NCI-H146 treated with DMSO at 0.1 percent for 48 hours (cell line): ENCODE data around the gene PTPA.
A peak's percentile ranks its signal among the peaks of the same experiment; 100 is the strongest.

Experiments used
- DNase-seq: peaks from one replicate; lab custom pipeline; 2025; ENCODE audit not compliant: unreplicated experiment; lab: John Stamatoyannopoulos, UW

The PTPA gene

GRCh38 chr9:129081388-129081904 lies 29.8 kb upstream of the PTPA start:
- DNase-seq = no peak

GRCh38 chr9:129084087-129084486 lies 27.1 kb upstream of the PTPA start:
- no peak for DNase-seq

DNA sequence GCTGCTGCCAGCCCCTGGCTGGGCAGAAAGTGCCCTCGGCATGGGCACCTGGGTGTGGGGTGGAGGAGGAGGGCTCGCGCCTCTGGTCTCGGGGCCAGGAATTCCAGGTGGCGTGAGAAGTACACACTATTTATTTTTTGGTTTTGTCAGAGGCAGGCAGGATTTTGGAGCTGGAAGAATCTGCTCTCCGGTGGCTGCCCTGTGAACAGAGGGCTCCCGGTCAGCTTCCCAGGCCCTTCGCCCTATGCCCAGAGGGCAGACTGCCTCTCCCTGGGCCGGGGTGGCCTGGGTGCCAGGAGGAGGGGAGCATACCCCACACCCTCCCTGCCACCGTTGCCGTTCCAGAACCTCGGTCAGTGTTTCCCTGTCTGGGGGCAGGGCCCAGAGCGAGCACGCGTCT lies 22.0 kb upstream of the PTPA start:
- no peak for DNase-seq

DNA sequence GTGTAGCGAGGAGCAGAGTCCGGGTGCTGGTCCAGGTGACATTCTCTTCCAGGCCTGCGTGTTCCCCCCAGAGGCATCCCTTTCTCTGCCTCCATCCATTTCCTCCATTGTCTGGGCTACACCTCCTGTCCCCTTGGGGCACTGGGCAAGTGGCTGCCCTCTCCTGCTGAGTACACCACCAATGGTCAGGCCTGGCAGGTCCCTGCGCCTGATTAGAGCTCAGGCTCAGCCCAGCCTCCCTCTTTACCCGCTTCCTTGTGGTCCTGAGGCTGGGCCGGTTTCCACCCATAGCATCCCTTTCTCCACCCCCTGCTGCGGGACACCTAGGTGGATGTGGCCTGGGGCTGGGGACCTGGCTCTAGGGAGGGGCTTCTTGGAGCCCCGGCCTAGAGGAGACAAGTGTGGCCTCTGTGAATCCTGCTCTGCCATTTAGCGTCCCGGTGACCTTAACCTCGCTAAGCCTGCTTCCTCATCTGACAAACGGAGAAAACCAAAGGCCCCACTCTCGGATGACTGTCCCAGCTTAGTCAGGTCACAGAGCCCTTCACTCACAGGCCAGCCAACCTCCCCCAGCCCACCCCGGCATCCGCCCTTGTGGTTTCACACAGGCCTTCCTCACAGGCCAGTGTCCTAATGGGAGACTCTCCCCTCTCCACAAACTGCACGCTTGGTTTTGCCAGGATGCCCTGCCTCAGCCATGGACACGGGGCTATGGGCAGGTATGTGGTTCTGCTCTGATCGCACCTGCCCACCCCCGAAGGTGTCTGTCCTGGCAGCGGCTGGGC lies 17.4 kb upstream of the PTPA start:
- DNase-seq = no peak

GRCh38 chr9:129094387-129095169 lies 16.6 kb upstream of the PTPA start:
- no peak for DNase-seq

DNA sequence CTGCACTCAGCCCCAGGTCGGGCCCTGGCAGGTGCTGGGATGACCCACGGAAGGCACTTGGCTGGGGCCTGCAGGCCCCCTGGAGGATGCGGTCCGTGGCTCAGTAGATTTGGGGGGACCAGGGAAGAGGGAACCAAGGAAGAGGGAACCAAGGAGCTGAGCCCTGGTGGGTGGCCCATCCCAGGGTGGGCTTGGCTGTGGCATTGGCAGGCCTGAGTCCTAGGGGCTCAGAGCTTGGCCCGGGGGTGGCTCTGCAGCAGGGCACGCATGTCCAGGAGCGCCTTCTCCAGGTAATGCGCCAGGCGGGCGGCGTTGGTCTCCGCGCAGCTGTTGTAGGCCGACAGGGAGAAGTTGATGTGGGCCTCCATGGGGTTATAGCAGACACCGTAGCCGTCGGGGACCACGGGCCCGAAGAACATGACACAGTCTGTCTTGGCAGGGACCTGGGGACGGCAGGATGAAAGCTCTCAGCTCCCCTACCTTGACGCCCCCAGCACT lies 16.0 kb upstream of the PTPA start:
- DNase-seq = no peak

DNA sequence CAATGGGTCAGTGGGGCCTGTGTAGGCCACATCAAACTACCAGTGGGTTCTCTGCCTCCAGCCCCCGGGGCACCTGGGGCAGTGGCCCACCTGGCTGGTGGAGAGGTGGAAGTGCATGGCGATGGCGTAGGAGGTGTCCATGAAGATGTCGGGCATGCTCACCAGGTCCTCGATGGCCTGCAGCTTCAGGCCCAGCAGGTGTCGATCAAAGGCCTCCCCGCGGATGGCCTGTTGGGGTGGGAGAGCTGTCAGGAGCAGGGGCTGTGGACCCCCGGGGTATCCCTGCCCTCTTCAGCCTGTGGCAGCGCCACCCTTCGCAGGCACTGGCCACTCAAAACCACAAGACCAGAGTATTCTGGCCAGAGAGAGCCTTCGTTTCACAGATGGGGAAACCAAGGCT lies 15.3 kb upstream of the PTPA start:
- no peak for DNase-seq

DNA sequence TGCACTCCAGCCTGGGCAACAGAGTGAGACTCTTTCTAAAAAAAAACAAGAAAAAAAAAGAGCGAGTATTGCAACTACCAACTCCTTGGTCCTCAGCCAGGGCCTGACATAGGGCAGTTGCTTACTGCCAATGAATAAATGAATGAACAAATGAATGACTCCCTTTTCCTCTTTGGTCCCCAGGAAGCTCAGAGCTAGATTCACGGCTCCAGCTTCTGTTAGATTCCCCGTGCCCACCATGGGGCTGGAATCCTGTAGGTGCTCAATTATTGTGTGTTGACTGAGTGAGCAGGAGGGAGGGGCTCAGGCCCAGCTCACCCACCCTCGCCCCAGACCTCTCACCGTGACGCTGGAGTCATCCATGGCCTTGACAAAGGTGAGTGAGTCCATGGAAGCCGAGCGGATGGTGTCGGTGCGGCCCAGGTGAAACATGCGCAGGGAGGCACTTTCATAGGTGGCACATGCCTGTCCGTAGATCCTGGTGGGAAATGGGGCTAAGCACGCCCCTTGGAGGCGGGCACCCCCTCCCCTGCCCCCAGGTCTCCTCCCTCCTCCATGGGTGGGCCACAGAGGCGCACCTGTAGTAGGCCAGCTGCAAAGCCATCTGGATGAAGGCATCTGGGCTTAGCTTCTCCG lies 13.4 kb upstream of the PTPA start:
- no peak for DNase-seq

DNA sequence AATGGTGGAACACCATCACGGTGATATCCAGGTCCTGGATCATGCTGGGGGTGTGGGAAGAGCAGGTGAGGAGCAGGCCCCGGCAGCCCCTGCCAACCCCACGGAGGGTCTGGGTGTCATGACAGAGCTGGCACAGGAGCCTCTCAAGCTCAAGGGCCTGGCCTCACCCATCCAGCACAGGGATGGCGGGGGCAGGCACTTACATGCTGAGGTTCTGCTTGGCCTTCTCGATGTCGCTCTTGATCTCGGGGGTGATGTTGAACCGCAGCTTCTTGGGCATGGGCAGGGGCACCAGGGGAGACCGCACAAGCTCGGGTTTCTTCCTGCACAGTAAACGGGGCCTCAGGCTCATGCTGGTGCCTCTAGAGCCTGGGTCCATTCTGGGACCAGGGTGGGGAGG lies 12.9 kb upstream of the PTPA start:
- no peak for DNase-seq

- no peak for DNase-seq
Measured at GRCh38 chr9:129100383-129101169, 10.6 kb upstream of the PTPA start.

DNA sequence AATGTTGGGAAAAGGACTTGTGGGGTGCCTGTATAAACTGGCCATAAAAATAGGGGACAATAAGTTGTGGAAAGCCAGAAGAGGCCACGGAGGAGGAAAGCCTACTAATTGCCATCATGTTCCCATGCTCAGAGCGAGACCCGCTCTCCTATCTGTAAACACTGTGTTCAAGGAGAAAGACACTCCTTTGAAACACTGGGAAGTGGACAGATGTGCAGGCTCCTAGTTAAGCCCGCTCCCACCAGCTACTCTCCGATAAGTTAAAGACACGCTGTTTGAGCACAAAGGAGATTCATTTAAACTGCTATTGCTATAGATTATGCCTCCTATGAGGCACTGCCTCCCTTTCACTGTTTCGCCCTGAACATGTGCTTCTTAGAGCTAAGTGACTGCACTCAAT lies 9.9 kb upstream of the PTPA start:
- no peak for DNase-seq

DNA sequence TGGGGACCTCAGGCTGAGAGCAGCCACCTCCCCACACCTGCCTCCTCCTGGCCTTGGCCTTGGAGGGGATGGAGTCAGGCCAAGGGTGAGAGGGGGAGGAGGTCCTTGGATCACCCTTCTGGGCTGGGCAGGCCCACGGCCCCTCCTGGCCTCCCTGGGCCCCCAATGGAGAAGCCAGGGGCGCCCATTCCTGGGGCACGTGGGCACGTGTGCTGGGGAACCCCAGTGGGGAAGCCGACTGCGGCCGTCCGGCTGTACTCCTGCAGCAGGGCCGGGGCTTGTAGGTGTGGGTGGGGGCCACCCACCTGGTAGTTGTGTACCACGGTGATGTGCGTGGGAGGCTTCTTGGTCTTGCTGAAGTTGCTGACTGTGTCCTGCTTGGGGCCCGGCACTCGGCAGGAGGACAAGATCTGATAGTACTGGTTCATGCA lies 9.1 kb upstream of the PTPA start:
- DNase-seq = no peak

DNA sequence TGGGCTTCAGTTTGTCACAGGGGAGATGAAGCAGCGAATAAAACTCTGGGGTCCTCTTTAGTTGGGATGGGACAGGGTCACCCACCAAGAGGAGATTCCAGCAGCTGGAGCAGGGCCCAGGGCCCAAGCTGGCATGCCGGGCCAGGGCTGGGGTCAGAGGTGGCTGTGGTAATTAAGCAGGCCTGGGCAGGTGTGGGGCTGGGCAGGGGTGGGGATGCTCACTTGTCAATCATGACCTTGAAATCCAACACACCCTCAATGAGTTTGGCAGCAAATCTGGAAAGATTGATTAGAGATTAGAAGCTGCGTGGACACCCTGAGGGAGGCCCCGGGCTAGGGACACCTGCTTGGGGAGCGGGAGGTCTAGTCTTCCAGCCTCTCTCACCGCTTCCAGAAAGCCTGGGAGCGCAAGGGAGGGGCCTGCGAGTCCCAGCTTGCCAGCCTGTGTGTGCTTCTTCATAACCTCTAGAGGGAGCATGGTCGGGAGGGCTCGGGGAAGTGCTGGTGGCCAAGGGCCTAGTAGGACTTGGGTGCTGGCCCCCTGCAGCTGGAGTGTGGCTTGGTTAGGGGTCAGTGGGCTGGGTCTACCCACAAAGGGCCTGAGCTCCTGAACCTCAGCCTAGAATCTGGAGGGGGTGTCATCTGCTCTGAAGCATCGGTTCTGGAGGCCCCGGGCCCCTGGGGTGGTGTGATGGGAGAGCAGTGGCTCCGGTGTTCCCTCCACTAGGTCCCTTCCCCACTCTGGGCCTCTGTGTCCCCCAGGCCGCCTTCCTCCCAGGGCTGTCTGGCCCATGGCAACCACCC lies 8.2 kb upstream of the PTPA start:
- DNase-seq = peak; percentile 32

GRCh38 chr9:129103595-129103965 lies 7.6 kb upstream of the PTPA start:
- DNase-seq = no peak

DNA sequence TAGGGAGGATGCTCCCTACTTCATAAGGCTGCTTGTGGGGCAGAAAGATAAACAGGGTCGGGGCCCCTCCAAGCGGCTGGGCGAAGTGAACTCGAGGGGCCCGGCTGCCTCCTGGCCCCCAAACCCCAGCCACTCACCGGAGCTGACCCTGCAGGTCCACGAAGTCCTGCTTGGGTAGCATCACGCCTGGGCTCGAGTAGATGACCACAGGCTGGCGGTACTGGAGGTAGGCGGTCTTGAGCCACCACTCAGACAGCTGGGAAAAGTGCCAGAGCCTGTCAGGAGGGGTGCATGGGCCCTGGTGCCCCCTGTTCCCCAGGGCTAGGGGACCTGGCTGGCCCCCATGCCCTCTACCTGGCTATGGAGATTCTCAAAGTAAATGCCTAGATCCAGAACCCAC lies 7.2 kb upstream of the PTPA start:
- no peak for DNase-seq

DNA sequence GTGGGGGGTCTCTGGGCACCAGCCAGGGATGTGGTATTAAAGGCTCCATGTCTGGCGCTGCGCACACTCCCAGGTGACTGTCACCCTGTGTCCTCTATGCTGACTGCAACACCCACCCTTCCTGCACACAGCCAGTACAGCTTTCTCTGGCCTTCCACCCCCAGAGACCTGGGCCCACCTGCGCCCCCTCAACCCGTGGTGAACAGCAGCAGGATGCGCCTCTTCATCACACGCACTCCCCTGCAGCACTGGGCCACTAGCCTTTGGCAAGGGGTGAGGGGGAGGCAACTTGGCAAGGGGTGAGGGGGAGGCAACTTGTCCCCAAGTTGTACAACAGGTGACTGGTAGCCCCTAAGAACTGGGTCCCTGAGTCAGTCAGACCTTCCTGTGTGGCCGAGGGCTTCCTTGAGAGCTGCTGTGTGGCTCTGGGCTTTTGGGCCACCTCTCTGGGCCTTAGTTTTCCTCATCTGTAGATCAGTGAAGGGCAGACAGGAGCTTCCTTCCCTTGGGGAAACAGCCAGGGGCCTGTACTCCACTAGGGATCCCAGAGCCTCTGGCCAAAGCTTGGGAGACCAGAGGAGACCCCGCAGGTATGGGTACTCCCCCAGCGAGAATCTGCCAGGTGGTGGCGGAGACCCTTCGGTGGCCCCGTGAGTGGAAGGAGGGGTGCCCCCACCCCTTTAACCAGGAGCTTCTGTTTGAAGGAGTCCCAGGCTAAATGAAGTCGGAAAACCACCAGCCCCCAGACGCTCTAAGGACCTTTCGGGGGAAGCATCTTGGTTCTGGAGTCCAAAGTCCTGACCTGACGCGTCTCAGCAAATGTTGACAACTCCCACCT lies 5.1 kb upstream of the PTPA start:
- no peak for DNase-seq

DNA sequence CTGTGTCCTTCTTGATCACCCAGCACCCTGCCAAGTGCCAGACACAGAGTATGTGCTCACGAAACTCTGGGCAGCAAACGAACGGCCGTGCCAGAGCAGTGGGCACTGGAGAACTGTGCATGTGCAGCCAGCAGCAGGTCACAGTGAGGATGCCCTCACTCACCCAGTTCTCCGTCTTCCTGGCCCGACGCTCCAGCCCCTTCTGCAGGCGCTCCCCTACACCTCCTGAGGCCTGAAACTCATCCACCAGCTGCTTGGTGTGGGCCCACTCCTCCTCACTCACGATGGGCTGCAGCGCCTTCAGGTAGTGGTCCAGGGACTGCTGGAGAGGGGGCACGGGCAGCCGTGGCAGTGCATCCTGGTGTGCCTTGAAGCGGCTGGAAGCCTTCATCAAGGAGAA lies 3.6 kb upstream of the PTPA start:
- no peak for DNase-seq

DNA sequence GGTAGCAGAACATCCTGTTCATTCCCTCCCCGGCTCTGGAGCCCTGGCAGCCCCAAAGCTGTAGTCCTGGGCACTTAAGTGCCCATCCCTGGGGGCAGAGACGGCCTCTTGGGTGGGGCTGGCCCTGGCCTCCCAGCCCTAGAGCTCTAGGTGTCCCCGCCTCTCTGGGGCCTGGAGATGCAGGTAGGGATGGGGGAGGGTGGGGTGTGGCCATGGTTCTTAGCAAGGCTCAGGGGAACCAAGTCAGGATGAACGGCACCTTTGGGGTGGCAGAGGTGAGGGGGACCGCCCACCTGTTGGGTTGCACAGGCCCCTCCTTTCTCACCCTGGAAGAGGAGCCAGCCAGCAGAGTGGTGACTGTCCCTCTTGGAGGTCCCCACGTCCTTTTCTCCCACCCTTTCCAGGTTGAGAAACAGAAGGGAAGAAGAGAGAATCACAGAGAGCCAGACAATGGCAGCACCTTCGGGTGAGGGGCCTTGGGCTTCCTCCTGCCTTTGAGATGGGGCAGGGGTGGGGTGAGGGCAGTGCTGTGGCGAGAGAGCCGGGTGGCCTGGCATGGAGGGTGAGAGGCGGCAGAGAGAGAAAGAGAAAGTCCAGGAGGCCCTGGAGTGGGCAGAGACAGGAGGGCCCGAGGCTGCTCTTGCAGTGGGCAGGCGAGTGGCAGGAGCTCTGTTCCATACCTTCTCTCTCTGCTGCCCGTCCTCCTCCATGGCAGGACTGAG lies 3.0 kb upstream of the PTPA start:
- DNase-seq = no peak
